Sigmoid colon (tissue), 7 donors: ENCODE measurements around the gene FOXO4. TPM values are rescaled to one million over a fixed set of nuclear protein-coding genes. Genes with fewer than 3 reads are reported as not detected.

Experiments used
- DNase-seq: peaks from one replicate; pipeline ENCODE4 v3.0.0-alpha.2; 2019
- H3K27ac ChIP-seq, 4 donors: fragments of 200-600 bp; sonication (generic); one replicate each; pipeline ENCODE4 v1.5.1; 2016 to 2019; ENCODE audit warnings: mild to moderate bottlenecking in 1 of 4
- H3K27me3 ChIP-seq, 3 donors: fragments of 200-600 bp; sonication (generic); one replicate each; pipeline ENCODE4 v1.5.1; 2019; ENCODE audit warnings: mild to moderate bottlenecking in 1 of 3
- H3K36me3 ChIP-seq, 4 donors: fragments of 200-600 bp; sonication (generic); one replicate each; pipeline ENCODE4 v1.5.1; 2016 to 2019
- H3K4me1 ChIP-seq, 4 donors: fragments of 200-600 bp; sonication (generic); one replicate each; pipeline ENCODE4 v1.5.1; 2017 to 2019
- H3K4me3 ChIP-seq, 4 donors: fragments of 200-600 bp; sonication (generic); one replicate each; pipeline ENCODE4 v1.5.1; 2017 to 2019; ENCODE audit warnings: mild to moderate bottlenecking in 2 of 4, moderate library complexity in 1 of 4
- H3K9me3 ChIP-seq, 4 donors: fragments of 200-600 bp in 3 of 4; sonication (generic) in 3 of 4; one replicate each; pipeline versions ENCODE4 v1.5.1 to v1.6.1; 2013 to 2019
- EP300 ChIP-seq, 4 donors: sonication (generic); formaldehyde crosslinking; IDR thresholded peaks; one replicate each; pipeline ENCODE4 v1.6.1; 2017; ENCODE audit warnings: antibody characterized with exemption in 4 of 4
- POLR2A ChIP-seq, 2 donors: fragments of 450-650 bp; IDR thresholded peaks; one replicate each; pipeline ENCODE4 v1.6.1; 2016; ENCODE audit warnings: antibody characterized with exemption in 2 of 2, mild to moderate bottlenecking in 2 of 2, moderate library complexity in 2 of 2
- POLR2AphosphoS5 ChIP-seq, 4 donors: sonication (generic); formaldehyde crosslinking; IDR thresholded peaks; one replicate each; pipeline ENCODE4 v1.6.1; 2017; ENCODE audit warnings: antibody characterized with exemption in 4 of 4
- WGBS, 2 donors: extraction: QIAGEN DNeasy Blood & Tissue Kit; methylation state at CpG; one replicate each; pipeline ENCODE4 v1.1.7; 2013; 5-methylcytosine and 5-hydroxymethylcytosine counted together
- intact Hi-C: fragments of 100-400 bp; cut with DNase I; formaldehyde crosslinking; loops from one replicate; pipeline ENCODE4 v1.15.1; 2023
- polyA plus RNA-seq, 3 donors: library from polyadenylated mRNA; stranded (reverse); fragments of 200-250 nt; gene quantifications; one replicate each; pipeline ENCODE4 v1.2.3, GENCODE V29; 2013
- total RNA-seq, 4 donors: library from RNA; depleted of rRNA; stranded (reverse); fragments of >200 nt; gene quantifications; one replicate each; pipeline ENCODE4 v1.1.0, GENCODE V29; 2016
- TF ChIP-seq, protein P1 (sequence below), 4 experiments: fragments of 450-650 bp in 3 of 4; fragments of 200-600 bp in 1 of 4; IDR thresholded peaks; one replicate each; pipeline ENCODE4 v1.5.1; 2016 to 2019; ENCODE audit warnings: antibody characterized with exemption in 4 of 4, mild to moderate bottlenecking in 3 of 4, moderate library complexity in 2 of 4
- donor health status: healthy with polysubstance abuse.
- donor health status: Bipolar disorder and iron deficiency.
- donor health status: healthy.

FOXO4 gene
- total and polyA plus RNA-seq, 7 donors: 14.7 to 34.6 (median 25.3) TPM

- H3K36me3 ChIP-seq: peaks cover 0 to 47% (median 10%) of the 10 kb centered on the region in 4 donors
These were observed 37.7 kb upstream of the FOXO4 start for GRCh38 chrX:71057848-71058530.

DNA sequence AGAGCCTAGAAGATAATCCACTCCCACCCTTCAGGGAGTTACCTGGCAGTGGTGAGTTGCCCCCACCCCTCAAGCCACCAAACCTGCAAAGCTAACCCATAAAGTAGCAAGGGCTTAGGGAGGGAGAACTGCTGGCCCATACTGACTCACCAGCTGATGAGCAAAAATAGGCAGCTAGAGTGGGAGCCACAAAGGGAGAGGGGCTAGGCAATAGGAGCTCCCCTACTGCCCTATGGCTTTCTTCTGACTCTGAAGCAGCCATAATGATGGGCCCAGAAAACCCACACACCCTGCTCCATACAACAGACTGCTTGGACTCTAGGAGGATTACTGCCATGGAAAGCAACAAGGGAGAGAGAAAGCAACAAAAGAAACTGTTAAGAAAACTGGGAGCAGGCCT lies 35.5 kb upstream of the FOXO4 start:
- TF ChIP-seq POLR2AphosphoS5 (IDR thresholded peaks at IDR 0.05): no peak
- TF ChIP-seq, protein P1, sequence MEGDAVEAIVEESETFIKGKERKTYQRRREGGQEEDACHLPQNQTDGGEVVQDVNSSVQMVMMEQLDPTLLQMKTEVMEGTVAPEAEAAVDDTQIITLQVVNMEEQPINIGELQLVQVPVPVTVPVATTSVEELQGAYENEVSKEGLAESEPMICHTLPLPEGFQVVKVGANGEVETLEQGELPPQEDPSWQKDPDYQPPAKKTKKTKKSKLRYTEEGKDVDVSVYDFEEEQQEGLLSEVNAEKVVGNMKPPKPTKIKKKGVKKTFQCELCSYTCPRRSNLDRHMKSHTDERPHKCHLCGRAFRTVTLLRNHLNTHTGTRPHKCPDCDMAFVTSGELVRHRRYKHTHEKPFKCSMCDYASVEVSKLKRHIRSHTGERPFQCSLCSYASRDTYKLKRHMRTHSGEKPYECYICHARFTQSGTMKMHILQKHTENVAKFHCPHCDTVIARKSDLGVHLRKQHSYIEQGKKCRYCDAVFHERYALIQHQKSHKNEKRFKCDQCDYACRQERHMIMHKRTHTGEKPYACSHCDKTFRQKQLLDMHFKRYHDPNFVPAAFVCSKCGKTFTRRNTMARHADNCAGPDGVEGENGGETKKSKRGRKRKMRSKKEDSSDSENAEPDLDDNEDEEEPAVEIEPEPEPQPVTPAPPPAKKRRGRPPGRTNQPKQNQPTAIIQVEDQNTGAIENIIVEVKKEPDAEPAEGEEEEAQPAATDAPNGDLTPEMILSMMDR (IDR thresholded peaks at IDR 0.05): no peak
- TF ChIP-seq EP300 (IDR thresholded peaks at IDR 0.05): no peak
- TF ChIP-seq POLR2A (IDR thresholded peaks at IDR 0.05): no peak

More at GRCh38 chrX:71057848-71058530, 37.7 kb upstream of the FOXO4 start:
- H3K27me3 ChIP-seq: no peaks in the 10 kb centered on the region
- no peak for TF ChIP-seq POLR2A (IDR thresholded peaks at IDR 0.05)
- no peak for TF ChIP-seq POLR2AphosphoS5 (IDR thresholded peaks at IDR 0.05)
- TF ChIP-seq, protein P1 (IDR thresholded peaks at IDR 0.05): no peak
- TF ChIP-seq EP300 (IDR thresholded peaks at IDR 0.05): no peak
- intact Hi-C loops: no loop called here
- WGBS, 2 donors: 83 to 85% methylated on average over 3 of the region's 3 CpGs
- H3K4me1 ChIP-seq: no peaks in the 10 kb centered on the region
- no peak for DNase-seq
- no peak overlapping the region for H3K27ac ChIP-seq
- H3K4me3 ChIP-seq: no peak overlapping the region
- no peaks in the 10 kb centered on the region for H3K9me3 ChIP-seq

DNA sequence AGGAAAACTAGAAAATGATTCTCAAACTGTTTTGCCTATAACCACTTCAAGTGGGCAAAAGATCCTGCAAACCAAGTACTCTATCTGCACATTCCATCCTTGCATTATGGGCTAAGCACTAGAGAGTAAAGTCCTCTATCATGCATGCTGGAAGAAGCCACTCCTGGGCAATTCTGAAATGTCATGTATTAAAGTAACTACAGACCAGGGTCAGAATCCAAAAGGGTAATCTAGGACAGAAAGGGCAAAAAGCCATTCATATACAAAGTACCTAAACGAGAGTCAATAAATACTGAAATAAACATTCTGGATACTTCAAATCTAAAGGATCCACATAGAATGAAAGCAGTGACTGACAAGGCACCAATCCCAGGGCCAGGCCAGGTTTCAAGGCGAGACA lies 28.6 kb upstream of the FOXO4 start:
- no peak for DNase-seq
- H3K9me3 ChIP-seq: no peaks in the 10 kb centered on the region
- peaks cover 0 to under 1% (median 0%) of the 10 kb centered on the region in 4 donors for H3K36me3 ChIP-seq
- no peaks in the 10 kb centered on the region for H3K27me3 ChIP-seq
- intact Hi-C loops: loop anchor here (5.0 to 10.0 kb wide), 2 partner anchors 115 to 612 kb away; no protein-coding TSS in a partner anchor
- peak overlapping the region; percentile 55 to 59 (median 59) for H3K4me3 ChIP-seq
- TF ChIP-seq POLR2AphosphoS5 (IDR thresholded peaks at IDR 0.05): no peak
- no peak for TF ChIP-seq EP300 (IDR thresholded peaks at IDR 0.05)
- TF ChIP-seq, protein P1 (IDR thresholded peaks at IDR 0.05): no peak
- TF ChIP-seq POLR2A (IDR thresholded peaks at IDR 0.05): no peak
- 6 to 20% methylated on average over 2 of the region's 2 CpGs for WGBS, 2 donors
- H3K27ac ChIP-seq: peak overlapping the region; percentile 83 to 85 (median 84)
- peaks cover 0 to 6% (median 0%) of the 10 kb centered on the region in 4 donors for H3K4me1 ChIP-seq

More for the DNA sequence above, 35.5 kb upstream of the FOXO4 start:
- Histone ChIP-seq H3K9me3 (no peaks in the 10 kb centered on the region), H3K36me3 (peaks cover 0 to 47% (median 10%) of the 10 kb centered on the region in 4 donors), H3K27ac (no peak overlapping the region), H3K4me1 (no peaks in the 10 kb centered on the region), H3K27me3 (no peaks in the 10 kb centered on the region), H3K4me3 (no peak overlapping the region)
- no peak for DNase-seq
- intact Hi-C loops: loop anchor here (10.0 kb wide), 1 partner anchor 605 kb away; no protein-coding TSS in a partner anchor

DNA sequence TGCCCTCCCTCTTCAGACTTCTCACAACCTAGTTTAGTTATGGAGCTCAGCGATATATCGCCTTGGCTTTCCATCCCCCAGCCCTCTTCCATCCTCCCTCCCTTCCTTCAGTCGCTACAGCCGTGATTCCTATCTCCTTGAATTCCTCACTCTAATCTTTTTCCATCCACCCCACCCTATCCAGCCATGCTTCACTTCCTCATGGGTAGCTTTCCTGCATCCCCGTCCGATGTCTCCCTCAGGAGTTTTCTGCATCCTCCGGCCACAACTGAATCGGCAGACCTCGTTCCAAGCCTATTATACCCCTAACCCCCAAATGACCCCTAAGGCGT lies 28.0 kb upstream of the FOXO4 start:
- Histone ChIP-seq H3K36me3 (no peaks in the 10 kb centered on the region), H3K4me3 (peak overlapping the region; percentile 55 to 59 (median 59)), H3K4me1 (peaks cover 0 to 6% (median 0%) of the 10 kb centered on the region in 4 donors), H3K9me3 (no peaks in the 10 kb centered on the region), H3K27ac (peak overlapping the region; percentile 83 to 85 (median 84)), H3K27me3 (no peaks in the 10 kb centered on the region)
- DNase-seq: no peak
- TF ChIP-seq POLR2AphosphoS5 (IDR thresholded peaks at IDR 0.05) (no peak), POLR2A (IDR thresholded peaks at IDR 0.05) (no peak), EP300 (IDR thresholded peaks at IDR 0.05) (no peak)
- TF ChIP-seq, protein P1 (IDR thresholded peaks at IDR 0.05): no peak
- intact Hi-C loops: loop anchor here (5.0 to 10.0 kb wide), 2 partner anchors 115 to 613 kb away; no protein-coding TSS in a partner anchor
- WGBS, 2 donors: 0% methylated on average over 10 of the region's 10 CpGs
